HL-60/S4 treated with retinoic acid at 250 ng/mL for 4 days and 3 days (cell line): ENCODE measurements around the gene PPDPF.
"Not testable (repeated sequence)": the region's sequence is repeated elsewhere in the genome, so short reads cannot be mapped to it uniquely, and the experiment has no call there.

ENCODE experiments used
- in situ Hi-C: fragments of 300-500 bp; cut with MboI; formaldehyde crosslinking; loops from 2 replicates; pipeline ENCODE4 v1.7.0; 2022; ENCODE audit warnings: low sequenced_read_pairs

The PPDPF gene

DNA sequence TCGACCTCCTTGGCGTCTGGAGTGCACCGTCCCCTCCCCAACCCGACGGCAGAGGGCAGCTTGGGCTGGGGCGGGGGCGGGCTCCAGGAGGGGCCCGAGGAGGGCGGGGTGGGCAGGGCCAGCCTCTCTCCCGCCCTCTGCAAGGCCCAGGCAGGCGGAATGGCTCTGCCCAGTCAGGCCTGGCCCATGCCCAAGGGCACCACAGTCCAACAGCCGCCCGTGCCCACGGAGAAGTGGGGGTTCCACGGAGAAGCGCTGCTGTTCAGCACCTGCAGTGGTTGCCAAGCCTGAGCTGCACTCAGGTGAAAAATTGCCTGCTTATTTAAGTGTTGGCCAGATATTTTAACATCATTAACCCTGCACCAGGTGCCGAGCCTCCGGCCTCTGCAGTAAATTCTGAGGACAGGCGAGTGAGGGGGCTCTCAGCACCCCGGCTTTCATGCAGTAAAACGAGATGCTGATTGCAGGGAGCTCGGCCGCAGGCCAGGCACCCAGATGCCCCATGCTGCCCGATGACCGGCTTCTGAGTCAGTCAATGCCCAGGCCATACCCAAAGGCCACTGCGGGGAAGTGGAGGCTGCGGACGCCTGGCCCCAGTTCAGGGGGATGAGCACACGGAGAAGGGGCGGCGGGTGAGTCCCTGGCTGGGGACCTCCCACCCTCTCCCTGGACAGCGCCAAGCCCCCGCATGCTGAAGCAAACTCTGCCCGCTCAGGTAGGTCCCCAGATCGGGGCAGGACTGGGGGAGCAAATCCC is 27.3 kb downstream of the PPDPF start, which contains the start of gene SRMS:
SRMS (minus strand) TSS at position 25 of the 756 bp plus-strand sequence. CDS start 286 bp downstream, outside the sequence.
- in situ Hi-C loops: no loop called here

DNA sequence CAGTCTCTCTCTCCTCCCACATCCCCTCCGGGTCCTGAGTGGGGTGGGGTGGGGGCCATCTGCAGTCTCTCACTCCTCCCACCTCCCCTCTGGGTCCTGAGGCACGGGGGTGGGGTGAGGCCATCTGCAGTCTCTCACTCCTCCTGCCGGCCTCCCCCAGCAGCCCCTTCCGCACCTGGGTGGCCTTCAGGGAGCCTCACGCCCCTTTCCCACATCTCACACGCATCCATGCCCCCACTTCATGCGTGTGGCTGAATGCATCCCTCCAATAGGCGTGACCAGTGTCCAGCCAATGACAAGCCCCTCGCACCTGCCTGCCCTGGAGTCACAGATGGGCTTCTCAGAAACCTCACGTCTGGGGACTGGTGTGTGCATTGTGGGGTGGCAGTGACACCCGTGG is 28.0 kb downstream of the PPDPF start:
- in situ Hi-C loops: no loop called here

- in situ Hi-C loops: no loop called here
Observed at GRCh38 chr20:63549019-63549418, 28.5 kb downstream of the PPDPF start.

DNA sequence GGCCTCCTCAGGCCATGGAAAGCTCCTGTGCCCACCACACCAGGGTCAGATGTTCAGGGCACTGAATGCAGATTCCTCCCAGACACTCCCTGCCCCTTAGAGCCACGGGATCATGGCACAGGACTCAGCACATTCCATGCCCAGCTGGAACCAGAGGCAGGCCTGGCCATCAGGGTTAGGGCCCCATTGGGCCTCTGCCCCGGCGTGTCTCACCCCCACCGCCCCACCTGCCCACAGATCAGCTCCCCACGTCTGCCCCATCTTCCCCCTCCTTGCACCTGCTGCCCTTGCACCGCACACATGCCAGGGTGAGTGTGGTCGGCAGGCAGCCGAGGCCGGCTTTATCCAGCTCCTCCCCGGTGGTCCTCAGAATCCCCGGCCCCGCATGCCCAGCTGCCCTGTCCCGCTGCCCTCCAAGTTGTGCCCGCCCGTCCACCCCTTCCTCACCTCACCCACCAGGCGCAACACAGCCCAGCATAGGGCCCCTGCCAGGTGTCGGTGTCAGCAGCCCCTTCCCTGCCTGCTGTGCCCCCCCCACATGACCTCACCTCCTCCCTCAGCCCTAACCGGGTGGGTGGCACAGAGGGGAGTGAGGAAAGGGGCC is 29.2 kb downstream of the PPDPF start:
- in situ Hi-C loops: no loop called here

DNA sequence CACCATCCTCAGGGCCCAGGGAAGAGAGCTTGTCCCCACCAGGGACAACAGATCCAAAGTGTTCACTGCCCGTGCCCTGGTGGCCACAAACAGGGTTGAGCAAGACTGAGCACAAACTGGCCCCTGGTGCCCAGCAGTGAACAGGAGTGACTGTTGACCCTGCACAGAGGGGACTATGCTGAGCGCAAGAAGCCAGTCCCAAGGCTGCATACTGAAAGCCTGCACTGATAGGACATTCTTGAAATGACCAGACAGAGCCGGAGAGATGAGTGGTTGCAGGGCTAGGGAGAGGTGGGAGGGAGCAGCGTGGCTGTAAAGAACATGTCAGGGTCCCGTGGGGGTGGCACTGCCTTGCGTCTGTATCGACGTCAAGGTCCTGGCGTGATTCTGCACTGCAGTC is 30.5 kb downstream of the PPDPF start:
- in situ Hi-C loops: no loop called here

GRCh38 chr20:63552481-63553249 is 32.1 kb downstream of the PPDPF start:
- in situ Hi-C loops: no loop called here

DNA sequence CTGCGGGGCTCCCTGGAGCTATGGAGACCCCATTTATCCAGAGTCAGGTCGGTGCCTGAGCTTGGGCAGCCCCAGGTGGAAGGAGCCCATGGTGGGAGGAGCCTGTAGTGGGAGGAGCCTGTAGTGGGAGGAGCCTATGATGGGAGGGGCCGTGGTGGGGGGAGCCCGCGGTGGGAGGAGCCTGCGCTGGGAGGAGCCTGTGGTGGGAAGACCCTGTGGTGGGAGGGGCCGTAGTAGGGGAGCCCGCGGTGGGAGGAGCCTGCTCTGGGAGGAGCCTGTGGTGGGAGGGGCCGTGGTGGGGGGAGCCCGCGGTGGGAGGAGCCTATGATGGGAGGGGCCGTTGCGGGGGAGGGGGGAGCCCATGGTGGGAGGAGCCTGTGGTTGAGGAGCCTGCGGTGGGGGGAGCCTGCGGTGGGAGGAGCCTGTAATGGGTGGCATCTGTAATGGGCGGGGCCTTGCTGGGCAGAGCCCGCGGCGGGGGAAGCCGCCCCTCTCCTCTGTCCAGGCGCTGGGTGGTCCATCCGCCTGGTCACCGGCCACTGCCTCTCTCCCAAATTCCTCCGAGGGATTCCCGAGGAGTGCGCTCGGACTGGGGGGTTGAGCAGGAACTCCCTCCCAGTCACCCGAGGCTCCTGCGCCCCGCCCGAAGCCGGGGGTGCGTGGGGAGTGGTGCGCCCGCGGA is 32.8 kb downstream of the PPDPF start:
- in situ Hi-C loops: no loop called here

DNA sequence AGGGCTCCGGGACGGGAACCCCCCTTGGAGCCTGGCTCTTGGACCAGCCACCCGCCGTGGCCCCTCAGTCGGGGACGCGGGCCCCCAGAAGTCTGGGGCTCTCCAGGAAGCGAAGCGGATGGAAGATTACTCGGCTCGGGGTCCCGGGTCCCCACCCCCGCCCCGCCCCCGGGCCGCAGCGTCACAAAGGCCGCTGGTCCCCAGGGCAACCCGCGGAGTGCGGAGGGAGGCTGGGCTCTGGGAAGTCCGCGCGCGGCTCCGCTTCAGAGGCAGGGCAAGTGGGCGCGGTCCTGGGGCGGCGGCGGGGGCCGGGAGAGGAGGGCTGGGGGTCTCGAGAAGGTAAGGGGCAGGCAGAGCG is 33.3 kb downstream of the PPDPF start, which contains the start of gene FNDC11:
FNDC11 (plus strand) TSS at position 227 of the 358 bp plus-strand sequence. CDS start 1,505 bp downstream, outside the sequence.
- in situ Hi-C loops: no loop called here

DNA sequence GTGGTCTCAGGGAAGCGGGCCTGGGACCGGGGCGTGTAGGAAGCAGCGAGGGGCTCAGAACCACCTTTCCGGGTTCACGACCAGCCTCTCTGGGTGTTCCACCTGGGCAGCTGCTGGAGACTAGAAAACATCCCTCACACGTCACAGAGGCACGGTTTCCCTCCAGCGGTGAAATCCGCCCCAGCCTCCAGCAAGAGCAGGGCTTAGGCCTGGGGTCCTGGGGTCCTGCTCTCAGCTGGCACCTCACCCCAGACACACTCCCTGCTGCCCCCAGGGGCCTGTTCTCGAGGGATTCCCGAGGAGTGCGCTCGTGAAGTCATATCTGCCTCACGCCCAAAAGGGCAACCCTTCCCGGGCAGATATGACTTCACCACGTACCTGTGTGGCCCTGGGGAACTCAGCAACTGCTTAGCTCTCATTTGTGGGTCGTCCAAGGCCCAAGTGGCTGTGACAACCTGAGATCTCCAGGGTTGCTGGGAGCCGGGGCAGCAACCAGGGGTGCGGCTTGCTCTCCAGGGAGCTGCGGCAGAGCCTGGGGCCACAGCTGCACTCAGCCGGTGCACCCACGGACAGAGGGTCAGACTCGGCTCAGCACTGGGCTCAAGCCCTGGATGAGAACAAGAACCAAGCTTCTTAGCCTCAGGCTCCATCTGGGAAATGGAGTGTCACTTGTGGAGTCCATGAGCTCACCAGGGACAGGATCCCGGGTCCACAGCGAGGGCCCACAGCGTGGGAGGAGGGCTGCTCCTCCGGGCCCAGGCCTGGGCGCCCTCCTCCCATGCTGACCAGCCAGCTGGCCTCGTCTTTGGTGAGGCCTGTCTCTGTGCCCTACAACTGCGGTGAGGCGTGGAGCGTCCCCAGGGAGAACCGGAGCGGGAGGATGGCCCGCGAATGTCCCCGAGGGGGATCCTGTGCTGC is 34.1 kb downstream of the PPDPF start:
- in situ Hi-C loops: no loop called here

GRCh38 chr20:63555661-63556381 is 35.3 kb downstream of the PPDPF start:
- in situ Hi-C loops: no loop called here

DNA sequence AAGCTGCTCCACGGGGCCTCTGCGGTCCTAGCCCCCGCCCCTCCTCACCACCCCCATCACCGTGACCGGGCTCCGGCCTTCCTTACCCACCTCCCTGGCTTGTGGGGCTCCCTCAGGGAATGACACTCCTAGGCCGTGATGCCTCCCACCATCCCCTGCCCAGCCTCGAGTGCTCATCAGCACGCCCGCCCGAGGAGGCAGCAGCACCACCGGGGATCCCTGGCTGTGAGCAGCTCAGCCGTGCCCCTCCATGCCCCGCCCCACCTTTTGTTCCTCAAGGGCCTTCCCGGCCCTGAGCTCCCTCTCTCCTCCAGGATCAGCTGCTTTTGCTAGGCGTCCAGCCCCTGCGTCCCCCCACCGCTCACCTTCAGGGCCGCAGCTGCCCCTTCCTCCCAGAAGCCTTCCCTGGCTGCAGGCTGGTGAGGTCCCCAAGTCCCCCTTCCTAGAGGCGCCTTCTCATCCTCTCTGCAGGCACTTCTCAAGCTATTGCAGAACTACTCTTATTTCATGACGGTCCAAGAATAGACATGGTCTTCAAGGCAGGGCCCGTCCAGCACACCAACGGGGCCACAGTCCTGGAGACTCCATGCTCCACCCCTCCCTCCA is 36.4 kb downstream of the PPDPF start:
- in situ Hi-C loops: no loop called here

DNA sequence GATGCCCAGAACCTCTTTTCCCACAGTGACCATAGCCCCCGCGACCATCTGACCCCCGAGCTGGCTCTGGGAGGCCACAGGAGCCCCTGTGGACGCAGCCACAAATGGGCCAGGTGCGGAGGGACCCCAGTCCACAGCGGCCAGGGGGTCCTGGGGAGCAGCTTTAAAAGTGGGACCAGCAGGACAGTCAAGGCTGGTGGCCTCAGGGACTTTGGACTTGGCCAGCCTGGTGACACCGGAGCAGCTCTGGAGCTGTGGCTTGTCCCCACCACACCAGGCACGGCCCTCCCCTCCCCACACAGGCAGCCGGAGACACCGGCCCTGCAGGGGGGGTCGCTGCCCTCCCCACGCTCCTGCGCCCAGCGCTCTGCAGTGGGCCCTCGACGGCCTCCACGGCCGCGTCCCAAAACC is 36.9 kb downstream of the PPDPF start:
- in situ Hi-C loops: no loop called here

DNA sequence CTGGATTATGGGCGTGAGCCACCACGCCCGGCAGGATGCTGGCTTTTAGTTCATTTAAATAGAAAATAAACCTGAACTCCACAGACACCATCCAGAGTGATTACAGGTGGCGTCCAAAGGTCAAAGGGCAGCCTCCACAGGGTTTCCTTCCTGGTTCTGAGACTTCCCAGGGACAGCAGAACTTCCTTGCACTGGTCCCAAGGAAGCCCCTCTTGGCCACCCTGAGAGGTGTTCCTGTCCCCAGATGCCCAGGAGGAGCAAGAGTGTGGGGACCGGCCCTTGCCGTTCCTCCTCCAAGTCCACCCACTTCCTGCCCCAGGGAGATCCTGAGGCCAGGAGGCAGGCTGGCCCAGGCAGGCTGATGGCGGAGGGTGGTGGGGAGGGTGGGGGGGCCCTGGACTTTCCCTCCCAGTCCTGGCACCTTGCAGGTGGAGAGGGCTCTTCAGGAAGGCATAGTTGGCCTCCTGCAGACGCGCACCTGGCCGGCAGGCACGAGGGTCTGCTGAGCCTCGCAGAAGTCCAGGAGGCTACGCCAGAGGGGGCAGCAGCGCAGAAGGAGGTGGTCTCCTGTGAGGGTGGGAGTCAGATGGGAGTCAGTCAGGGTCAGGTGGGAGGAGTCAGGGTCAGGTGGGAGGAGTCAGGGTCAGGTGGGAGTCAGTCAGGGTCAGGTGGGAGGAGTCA is 38.4 kb downstream of the PPDPF start:
- in situ Hi-C loops: no loop called here

GRCh38 chr20:63559485-63560332 is 39.1 kb downstream of the PPDPF start:
- in situ Hi-C loops: not testable (repeated sequence)

GRCh38 chr20:63560333-63560805 is 39.8 kb downstream of the PPDPF start:
- in situ Hi-C loops: no loop called here

DNA sequence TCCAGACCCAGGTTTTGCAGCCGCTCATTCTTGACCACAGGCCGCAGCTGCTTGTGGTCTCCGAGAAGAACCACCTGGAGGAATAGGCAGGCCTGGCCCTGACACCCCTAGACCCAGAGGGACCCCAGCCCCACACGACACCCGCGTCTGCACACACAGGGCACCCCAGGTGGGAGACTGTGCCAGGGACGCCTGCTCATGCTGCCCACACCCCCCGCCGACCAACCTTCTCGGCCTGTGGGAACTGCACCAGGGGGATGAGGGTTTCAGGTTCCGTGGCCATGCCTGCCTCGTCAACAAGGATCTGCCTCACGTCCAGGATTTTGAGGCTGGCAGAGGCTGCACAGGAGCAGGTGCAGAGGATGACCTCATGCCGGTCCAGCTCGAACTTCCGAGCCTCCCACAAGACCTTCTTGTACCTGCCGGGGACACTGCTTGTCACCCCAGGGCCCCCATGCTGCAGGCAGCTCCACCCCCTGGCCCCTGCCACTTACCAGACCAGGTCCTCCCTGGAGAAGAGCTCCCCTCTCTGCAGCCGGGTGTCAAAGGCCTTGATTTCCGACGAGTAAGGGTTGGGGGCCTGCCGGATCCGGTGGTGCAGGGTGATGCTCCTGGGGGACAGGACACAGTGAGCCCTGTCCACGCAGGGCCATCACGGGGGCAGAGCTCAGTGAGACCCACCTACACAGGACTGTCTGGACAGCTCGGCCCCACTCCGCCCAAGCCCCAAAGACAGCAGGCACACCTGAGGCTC is 40.5 kb downstream of the PPDPF start:
- in situ Hi-C loops: no loop called here
